ENCODE results near the gene PTPRD.

PTPRD gene

DNA sequence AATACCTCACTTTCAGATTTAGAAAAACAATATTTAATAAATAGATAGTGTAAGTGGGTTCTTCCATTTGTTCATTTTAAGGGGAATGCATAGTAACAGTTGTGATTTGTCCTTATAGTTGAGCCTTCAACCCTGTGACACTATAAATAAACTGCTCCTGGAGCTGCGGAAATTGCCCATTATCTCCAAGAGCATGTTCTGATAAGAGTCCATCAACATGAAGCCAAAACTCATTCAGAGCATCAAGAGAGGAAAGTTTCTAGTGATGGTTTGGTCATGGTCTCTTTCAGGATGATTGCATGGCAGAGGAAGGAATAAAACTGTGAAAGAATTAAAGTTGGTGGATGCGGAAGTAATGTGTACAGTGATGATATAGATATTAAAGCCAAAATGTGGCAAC, 2041.2 kb downstream of the PTPRD start:
- H3K9me3 ChIP-seq (ENCODE audit: insufficient read depth, low read depth, low read length) = no peaks in the 10 kb centered on the region
- no peak overlapping the region for H2BK120ac ChIP-seq (ENCODE audit: insufficient read depth, low read length, poor library complexity)
- no peak overlapping the region for H2AK5ac ChIP-seq (ENCODE audit: low read length)
- no peak overlapping the region for H3K14ac ChIP-seq (ENCODE audit: low read length)
- no peaks in the 10 kb centered on the region for H3K4me1 ChIP-seq (ENCODE audit: control insufficient read depth in 1 of 2, insufficient read depth in 2 of 2, low read length in 2 of 2)
- H3K36me3 ChIP-seq (ENCODE audit: control insufficient read depth in 1 of 2, insufficient read depth in 2 of 2, low read length in 2 of 2) = no peaks in the 10 kb centered on the region
- H3K4me2 ChIP-seq (ENCODE audit: low read length) = no peak overlapping the region
- no peaks in the 10 kb centered on the region for H3K27me3 ChIP-seq (ENCODE audit: insufficient read depth, low read length)
- H4K12ac ChIP-seq (ENCODE audit: low read depth, low read length) = no peak overlapping the region
- no peak overlapping the region for H3K18ac ChIP-seq (ENCODE audit: low read length)
- H3K79me1 ChIP-seq (ENCODE audit: low read length) = no peaks in the 10 kb centered on the region
- no peak overlapping the region for H3K9ac ChIP-seq (ENCODE audit: low read length)
- no peak overlapping the region for H3K4me3 ChIP-seq (ENCODE audit: low read depth, low read length)
- no peak for DNase-seq
- no peak overlapping the region for H3K27ac ChIP-seq (ENCODE audit: low read depth, low read length)
- no peaks in the 10 kb centered on the region for H3K79me2 ChIP-seq (ENCODE audit: control insufficient read depth, insufficient read depth, low read length, poor library complexity)
- no peak overlapping the region for H3K4ac ChIP-seq (ENCODE audit: low read depth, low read length)
- no peak overlapping the region for H4K91ac ChIP-seq (ENCODE audit: low read depth, low read length)
- H2BK12ac ChIP-seq (ENCODE audit: low read length) = no peak overlapping the region
- H2BK5ac ChIP-seq (ENCODE audit: low read depth, low read length, poor library complexity) = no peak overlapping the region
- WGBS (ENCODE audit: extremely low coverage, insufficient coverage, insufficient read length) = no CpG with 5 or more reads among the region's 2 CpGs
- H3K23ac ChIP-seq (ENCODE audit: low read length) = no peak overlapping the region
- no peak overlapping the region for H4K8ac ChIP-seq (ENCODE audit: low read depth, low read length)
- H2AFZ ChIP-seq (ENCODE audit: insufficient read depth, low read length, poor library complexity) = no peak overlapping the region

DNA sequence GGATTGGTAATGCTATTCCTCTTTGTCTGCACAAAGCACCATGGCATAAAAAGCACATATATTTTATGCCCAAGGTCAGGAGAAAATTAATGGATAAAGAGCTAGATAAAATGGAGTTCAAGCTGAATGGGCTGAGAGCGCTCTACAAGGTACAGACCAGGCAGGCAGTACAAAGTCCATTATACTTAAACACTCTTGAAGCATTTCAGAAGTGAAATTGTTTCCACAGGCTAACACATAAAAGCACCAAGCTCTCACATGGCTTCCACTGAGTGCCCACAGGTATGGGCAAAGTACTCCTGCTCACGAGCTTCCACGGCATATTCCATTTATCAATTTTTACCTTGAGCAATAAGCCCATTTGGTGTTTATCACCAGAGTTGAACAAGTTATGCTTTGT, 2042.0 kb downstream of the PTPRD start:
- no peak overlapping the region for H3K23ac ChIP-seq (ENCODE audit: low read length)
- no peak overlapping the region for H4K91ac ChIP-seq (ENCODE audit: low read depth, low read length)
- H2BK12ac ChIP-seq (ENCODE audit: low read length) = no peak overlapping the region
- H3K4ac ChIP-seq (ENCODE audit: low read depth, low read length) = no peak overlapping the region
- no peak overlapping the region for H3K14ac ChIP-seq (ENCODE audit: low read length)
- no peak overlapping the region for H3K27ac ChIP-seq (ENCODE audit: low read depth, low read length)
- no peak overlapping the region for H4K12ac ChIP-seq (ENCODE audit: low read depth, low read length)
- no peaks in the 10 kb centered on the region for H3K4me1 ChIP-seq (ENCODE audit: control insufficient read depth in 1 of 2, insufficient read depth in 2 of 2, low read length in 2 of 2)
- H3K4me3 ChIP-seq (ENCODE audit: low read depth, low read length) = no peak overlapping the region
- H2AFZ ChIP-seq (ENCODE audit: insufficient read depth, low read length, poor library complexity) = no peak overlapping the region
- H3K4me2 ChIP-seq (ENCODE audit: low read length) = no peak overlapping the region
- no peaks in the 10 kb centered on the region for H3K79me1 ChIP-seq (ENCODE audit: low read length)
- no peak overlapping the region for H2BK5ac ChIP-seq (ENCODE audit: low read depth, low read length, poor library complexity)
- H3K9me3 ChIP-seq (ENCODE audit: insufficient read depth, low read depth, low read length) = no peaks in the 10 kb centered on the region
- DNase-seq = no peak
- no peaks in the 10 kb centered on the region for H3K79me2 ChIP-seq (ENCODE audit: control insufficient read depth, insufficient read depth, low read length, poor library complexity)
- no peak overlapping the region for H3K9ac ChIP-seq (ENCODE audit: low read length)
- no peak overlapping the region for H2BK120ac ChIP-seq (ENCODE audit: insufficient read depth, low read length, poor library complexity)
- H3K27me3 ChIP-seq (ENCODE audit: insufficient read depth, low read length) = no peaks in the 10 kb centered on the region
- no peak overlapping the region for H4K8ac ChIP-seq (ENCODE audit: low read depth, low read length)
- no peaks in the 10 kb centered on the region for H3K36me3 ChIP-seq (ENCODE audit: control insufficient read depth in 1 of 2, insufficient read depth in 2 of 2, low read length in 2 of 2)
- H3K18ac ChIP-seq (ENCODE audit: low read length) = no peak overlapping the region
- no CpG with 5 or more reads among the region's 3 CpGs for WGBS (ENCODE audit: extremely low coverage, insufficient coverage, insufficient read length)
- no peak overlapping the region for H2AK5ac ChIP-seq (ENCODE audit: low read length)

DNA sequence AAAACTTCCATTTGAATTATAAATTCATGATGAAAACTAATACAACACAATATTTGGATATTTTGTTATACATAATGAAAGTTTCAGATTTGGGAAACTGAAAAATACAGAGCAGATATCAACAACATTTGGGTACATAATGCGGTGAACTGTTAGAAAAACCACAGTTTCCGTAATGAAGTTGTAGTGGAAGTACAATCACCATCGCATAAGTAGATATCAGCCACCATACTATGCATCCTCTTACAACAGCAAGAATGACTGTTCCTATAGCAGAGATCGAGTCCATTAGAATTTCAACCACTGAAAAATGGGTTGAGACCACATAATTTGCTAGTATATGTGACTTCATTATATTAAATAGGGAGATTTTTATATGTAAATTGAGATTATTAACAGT, 2043.0 kb downstream of the PTPRD start:
- Histone ChIP-seq H4K8ac (ENCODE audit: low read depth, low read length) (no peak overlapping the region), H3K4ac (ENCODE audit: low read depth, low read length) (no peak overlapping the region), H3K27ac (ENCODE audit: low read depth, low read length) (no peak overlapping the region), H2BK12ac (ENCODE audit: low read length) (no peak overlapping the region), H3K18ac (ENCODE audit: low read length) (no peak overlapping the region), H4K91ac (ENCODE audit: low read depth, low read length) (no peak overlapping the region), H3K4me2 (ENCODE audit: low read length) (no peak overlapping the region), H3K9me3 (ENCODE audit: insufficient read depth, low read depth, low read length) (no peaks in the 10 kb centered on the region), H2AFZ (ENCODE audit: insufficient read depth, low read length, poor library complexity) (no peak overlapping the region), H2BK5ac (ENCODE audit: low read depth, low read length, poor library complexity) (no peak overlapping the region), H4K12ac (ENCODE audit: low read depth, low read length) (no peak overlapping the region), H2BK120ac (ENCODE audit: insufficient read depth, low read length, poor library complexity) (no peak overlapping the region), H3K14ac (ENCODE audit: low read length) (no peak overlapping the region), H3K27me3 (ENCODE audit: insufficient read depth, low read length) (no peaks in the 10 kb centered on the region), H3K79me2 (ENCODE audit: control insufficient read depth, insufficient read depth, low read length, poor library complexity) (no peaks in the 10 kb centered on the region), H3K4me1 (ENCODE audit: control insufficient read depth in 1 of 2, insufficient read depth in 2 of 2, low read length in 2 of 2) (no peaks in the 10 kb centered on the region), H3K79me1 (ENCODE audit: low read length) (no peaks in the 10 kb centered on the region), H3K9ac (ENCODE audit: low read length) (no peak overlapping the region), H3K36me3 (ENCODE audit: control insufficient read depth in 1 of 2, insufficient read depth in 2 of 2, low read length in 2 of 2) (no peaks in the 10 kb centered on the region), H2AK5ac (ENCODE audit: low read length) (no peak overlapping the region), H3K23ac (ENCODE audit: low read length) (no peak overlapping the region), H3K4me3 (ENCODE audit: low read depth, low read length) (no peak overlapping the region)
- no CpG with 5 or more reads among the region's 4 CpGs for WGBS (ENCODE audit: extremely low coverage, insufficient coverage, insufficient read length)
- DNase-seq = no peak

DNA sequence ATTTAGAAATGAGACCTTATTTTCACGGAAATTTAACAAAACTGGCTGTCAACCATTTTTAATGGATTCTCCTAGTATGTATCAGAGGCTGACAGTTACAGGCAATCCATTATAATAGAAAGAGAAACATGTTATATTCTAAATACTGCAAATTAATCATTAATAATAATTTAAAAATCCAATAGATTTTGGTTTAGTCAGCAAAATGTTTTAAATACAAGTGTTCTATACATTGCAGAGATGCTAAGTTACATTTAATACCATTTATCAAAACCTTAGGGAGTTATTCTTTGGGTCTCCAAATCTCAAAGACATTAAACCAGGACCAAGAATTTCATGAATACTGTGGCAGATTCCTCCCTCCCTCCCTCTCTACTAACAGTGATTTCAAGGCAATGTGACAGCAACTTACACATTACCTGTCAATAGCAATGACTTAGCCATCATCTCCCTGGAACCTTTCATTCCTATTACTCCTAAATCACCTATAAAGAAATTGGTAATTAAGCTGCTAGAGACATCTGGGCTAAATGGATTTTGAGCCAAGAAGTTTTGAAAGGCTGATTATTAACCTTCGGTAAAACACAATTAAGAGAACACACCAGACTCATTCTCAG, 2044.7 kb downstream of the PTPRD start:
- no peak overlapping the region for H3K4me2 ChIP-seq (ENCODE audit: low read length)
- no peak overlapping the region for H4K91ac ChIP-seq (ENCODE audit: low read depth, low read length)
- H2AK5ac ChIP-seq (ENCODE audit: low read length) = no peak overlapping the region
- H2BK5ac ChIP-seq (ENCODE audit: low read depth, low read length, poor library complexity) = no peak overlapping the region
- no peaks in the 10 kb centered on the region for H3K4me1 ChIP-seq (ENCODE audit: control insufficient read depth in 1 of 2, insufficient read depth in 2 of 2, low read length in 2 of 2)
- no peak for DNase-seq
- H3K4me3 ChIP-seq (ENCODE audit: low read depth, low read length) = no peak overlapping the region
- H3K79me2 ChIP-seq (ENCODE audit: control insufficient read depth, insufficient read depth, low read length, poor library complexity) = no peaks in the 10 kb centered on the region
- H4K8ac ChIP-seq (ENCODE audit: low read depth, low read length) = no peak overlapping the region
- no peak overlapping the region for H2AFZ ChIP-seq (ENCODE audit: insufficient read depth, low read length, poor library complexity)
- H3K18ac ChIP-seq (ENCODE audit: low read length) = no peak overlapping the region
- H3K27ac ChIP-seq (ENCODE audit: low read depth, low read length) = no peak overlapping the region
- no peaks in the 10 kb centered on the region for H3K27me3 ChIP-seq (ENCODE audit: insufficient read depth, low read length)
- H3K9me3 ChIP-seq (ENCODE audit: insufficient read depth, low read depth, low read length) = no peaks in the 10 kb centered on the region
- no peak overlapping the region for H3K4ac ChIP-seq (ENCODE audit: low read depth, low read length)
- H3K23ac ChIP-seq (ENCODE audit: low read length) = no peak overlapping the region
- H3K79me1 ChIP-seq (ENCODE audit: low read length) = no peaks in the 10 kb centered on the region
- no peak overlapping the region for H3K9ac ChIP-seq (ENCODE audit: low read length)
- H4K12ac ChIP-seq (ENCODE audit: low read depth, low read length) = no peak overlapping the region
- no peak overlapping the region for H2BK12ac ChIP-seq (ENCODE audit: low read length)
- H2BK120ac ChIP-seq (ENCODE audit: insufficient read depth, low read length, poor library complexity) = no peak overlapping the region
- H3K14ac ChIP-seq (ENCODE audit: low read length) = no peak overlapping the region
- H3K36me3 ChIP-seq (ENCODE audit: control insufficient read depth in 1 of 2, insufficient read depth in 2 of 2, low read length in 2 of 2) = no peaks in the 10 kb centered on the region
- WGBS (ENCODE audit: extremely low coverage, insufficient coverage, insufficient read length) = no CpG with 5 or more reads among the region's 2 CpGs
